MM.1S (cell line): ENCODE data around the gene CHN1.

ENCODE experiments used
- DNase-seq: peaks from one replicate; pipeline ENCODE4 v3.0.0-alpha.2; 2015
- H2AFZ ChIP-seq: fragments of 300-600 bp; sonication (generic); 2 replicates; pipeline ENCODE4 v1.6.0; 2016; ENCODE audit warnings: antibody characterized with exemption, low read length
- H3F3A ChIP-seq: fragments of 300-600 bp; sonication (generic); 2 replicates; pipeline ENCODE4 v1.6.1; 2016; ENCODE audit warnings: mild to moderate bottlenecking, antibody characterized with exemption, low read length, moderate library complexity, mixed read lengths; ENCODE audit not compliant: insufficient read depth
- H3K27ac ChIP-seq: fragments of 300-600 bp; sonication (generic); 2 replicates; pipeline ENCODE4 v1.5.1; 2016; ENCODE audit warnings: mild to moderate bottlenecking, low read length
- H3K27me3 ChIP-seq: fragments of 300-600 bp; sonication (generic); replicated peaks from 2 replicates; pipeline ENCODE4 v1.6.0; 2016; ENCODE audit warnings: low read length; ENCODE audit not compliant: insufficient read depth
- H3K36me3 ChIP-seq: fragments of 300-600 bp; sonication (generic); replicated peaks from 2 replicates; pipeline ENCODE4 v1.6.1; 2016; ENCODE audit warnings: mild to moderate bottlenecking, low read length, mixed read lengths; ENCODE audit not compliant: insufficient read depth
- H3K4me1 ChIP-seq: fragments of 300-600 bp; sonication (generic); 2 replicates; pipeline ENCODE4 v1.6.1; 2016; ENCODE audit warnings: low read length, mixed read lengths
- H3K4me2 ChIP-seq: fragments of 300-600 bp; sonication (generic); 2 replicates; pipeline ENCODE4 v1.6.0; 2016; ENCODE audit warnings: low read depth, low read length
- H3K4me3 ChIP-seq: fragments of 300-600 bp; sonication (generic); 2 replicates; pipeline ENCODE4 v1.5.1; 2016; ENCODE audit warnings: low read length, mixed read lengths
- H3K79me2 ChIP-seq: fragments of 300-600 bp; sonication (generic); 2 replicates; pipeline ENCODE4 v1.6.1; 2016; ENCODE audit warnings: mixed run types, low read length, mixed read lengths
- H3K9ac ChIP-seq: fragments of 300-600 bp; sonication (generic); 2 replicates; pipeline ENCODE4 v1.6.1; 2016; ENCODE audit warnings: low read length, mixed read lengths
- H3K9me2 ChIP-seq: fragments of 300-600 bp; sonication (generic); replicated peaks from 2 replicates; pipeline ENCODE4 v1.6.1; 2016; ENCODE audit warnings: mild to moderate bottlenecking, low read length, mixed read lengths; ENCODE audit not compliant: insufficient read depth
- H3K9me3 ChIP-seq: fragments of 300-600 bp; sonication (generic); replicated peaks from 2 replicates; pipeline ENCODE4 v1.6.1; 2016; ENCODE audit warnings: mild to moderate bottlenecking, low read length, mixed read lengths; ENCODE audit not compliant: insufficient read depth
- H4K20me1 ChIP-seq: fragments of 300-600 bp; sonication (generic); 2 replicates; pipeline ENCODE4 v1.6.1; 2016; ENCODE audit warnings: mild to moderate bottlenecking, low read length, moderate library complexity, mixed read lengths; ENCODE audit not compliant: insufficient read depth
- CTCF ChIP-seq: fragments of 300-600 bp; sonication (generic); IDR thresholded peaks from 2 replicates; pipeline ENCODE4 v1.5.1; 2016; ENCODE audit warnings: antibody characterized with exemption, low read length, mixed read lengths
- EZH2 ChIP-seq: fragments of 300-600 bp; sonication (generic); optimal IDR thresholded peaks from 2 replicates; pipeline ENCODE3; 2017; ENCODE audit warnings: low read depth, mild to moderate bottlenecking, antibody characterized with exemption, low read length, mixed read lengths
- EZH2phosphoT487 ChIP-seq: fragments of 300-600 bp; sonication (generic); IDR thresholded peaks from 2 replicates; pipeline ENCODE4 v1.6.1; 2018; ENCODE audit warnings: antibody characterized with exemption, low read length

The CHN1 gene

GRCh38 chr2:175030380-175031271 is 25.4 kb upstream of the CHN1 start:
- peak; percentile 79 for DNase-seq
- Histone ChIP-seq H3K36me3 (no peaks in the 10 kb centered on the region), H3K4me1 (peaks cover 34% of the 10 kb centered on the region), H3K79me2 (no peaks in the 10 kb centered on the region), H3K27ac (peak overlapping the region; percentile 17; the same call in 1 of the 2 replicates), H3K9me2 (no peaks in the 10 kb centered on the region), H4K20me1 (no peaks in the 10 kb centered on the region), H2AFZ (peak overlapping the region; percentile 39; the same call in 1 of the 2 replicates), H3K9ac (no peak overlapping the region), H3K4me2 (no peak overlapping the region), H3K27me3 (no peaks in the 10 kb centered on the region), H3F3A (peaks cover 13% of the 10 kb centered on the region; the same call in 1 of the 2 replicates), H3K4me3 (no peak overlapping the region), H3K9me3 (no peaks in the 10 kb centered on the region)
- TF ChIP-seq EZH2 (no peak), CTCF (peak; percentile 68), EZH2phosphoT487 (no peak)

GRCh38 chr2:175027755-175028154 is 22.6 kb upstream of the CHN1 start:
- Histone ChIP-seq H4K20me1 (no peaks in the 10 kb centered on the region), H3K9me2 (no peaks in the 10 kb centered on the region), H3K79me2 (no peaks in the 10 kb centered on the region), H3K27ac (peak overlapping the region; percentile 60; the same call in 1 of the 2 replicates), H3K9me3 (no peaks in the 10 kb centered on the region), H3K4me3 (no peak overlapping the region), H3K27me3 (no peaks in the 10 kb centered on the region), H2AFZ (peak overlapping the region; percentile 51), H3K36me3 (no peaks in the 10 kb centered on the region), H3F3A (peaks cover 13% of the 10 kb centered on the region; the same call in 1 of the 2 replicates), H3K9ac (no peak overlapping the region), H3K4me2 (peak overlapping the region; percentile 35), H3K4me1 (peaks cover 34% of the 10 kb centered on the region)
- DNase-seq: no peak
- TF ChIP-seq EZH2: no peak
- no peak for TF ChIP-seq EZH2phosphoT487
- TF ChIP-seq CTCF: no peak

GRCh38 chr2:175026385-175026784 is 21.2 kb upstream of the CHN1 start:
- DNase-seq: no peak
- Histone ChIP-seq H3K36me3 (no peaks in the 10 kb centered on the region), H3K27me3 (no peaks in the 10 kb centered on the region), H3K9me3 (no peaks in the 10 kb centered on the region), H3K9ac (no peak overlapping the region), H2AFZ (no peak overlapping the region), H3K27ac (no peak overlapping the region), H3K4me1 (peaks cover 34% of the 10 kb centered on the region), H3K4me3 (no peak overlapping the region), H3K9me2 (no peaks in the 10 kb centered on the region), H3K79me2 (no peaks in the 10 kb centered on the region), H4K20me1 (no peaks in the 10 kb centered on the region), H3K4me2 (no peak overlapping the region), H3F3A (peaks cover 13% of the 10 kb centered on the region; the same call in 1 of the 2 replicates)
- TF ChIP-seq CTCF (no peak), EZH2phosphoT487 (no peak), EZH2 (no peak)
